HCT116 (cell line): ENCODE results near the gene YWHAE. TPM values are rescaled to one million over a fixed set of nuclear protein-coding genes. Genes with fewer than 3 reads are reported as not detected.

Experiments
- ATAC-seq: fragments of 200-7000 bp; cut with Tn5 transposase; 2 replicates; pipeline ENCODE4 v1.9.1; 2020; ENCODE audit warnings: mild to moderate bottlenecking, moderate library complexity
- BruUV-seq: library from RNA; stranded (reverse); fragments of 400-500 nt; replicated peaks from 2 replicates; lab custom pipeline; 2021; lab: Mats Ljungman, UMichigan
- CTCF ChIA-PET: fragments of 300-600 bp; sonication (Branson Sonifier 250); formaldehyde crosslinking; loops from one replicate; lab custom pipeline; 2021; ENCODE audit warnings: antibody characterized with exemption; lab: Charles Lee
- POLR2A ChIA-PET: fragments of 300-600, 350-600 bp; sonication (Branson Sonifier 250); formaldehyde crosslinking; loops from one replicate; lab custom pipeline; 2021; ENCODE audit warnings: antibody characterized with exemption; lab: Charles Lee
- RAD21 ChIA-PET, 2 experiments: fragments of 300-600 bp; sonication (Branson Sonifier 250); formaldehyde crosslinking; loops; one replicate each; lab custom pipeline; 2023; ENCODE audit warnings: low total read pairs in 2 of 2; ENCODE audit not compliant: uncharacterized antibody in 2 of 2, unreplicated experiment in 2 of 2, low non-redundant PET in 1 of 2; lab: Charles Lee
- DNase-seq: peaks from one replicate; pipeline ENCODE4 v3.0.0-alpha.2; 2010; ENCODE audit warnings: low read depth, low spot score
- H2AFZ ChIP-seq: fragments of 200-600 bp; shearing (Covaris generic), sonication (generic); 2 replicates; pipeline ENCODE4 v1.6.1; 2017; ENCODE audit warnings: low read depth, mixed run types, mixed read lengths, antibody characterized with exemption, low read length; ENCODE audit not compliant: poor library complexity, severe bottlenecking
- H3K27ac ChIP-seq: 2 replicates; pipeline ENCODE4 v1.5.1; 2012; ENCODE audit warnings: low read depth, low read length
- H3K27me3 ChIP-seq: fragments of 200-600 bp; sonication (generic); 2 replicates; pipeline ENCODE4 v1.6.1; 2016; ENCODE audit warnings: mixed run types, low read length, mixed read lengths; ENCODE audit not compliant: insufficient read depth
- H3K36me3 ChIP-seq, 2 experiments: fragments of 200-500 bp in 1 of 2; fragments of 200-600 bp in 1 of 2; sonication (Bioruptor generic) in 1 of 2; sonication (generic) in 1 of 2; 2 replicates each; pipeline versions ENCODE4 v1.5.1 to v1.6.1; 2014 to 2016; ENCODE audit warnings: low read length in 2 of 2, inconsistent platforms in 1 of 2, mixed read lengths in 1 of 2, mixed run types in 1 of 2; ENCODE audit not compliant: insufficient read depth in 2 of 2, control insufficient read depth in 1 of 2
- H3K4me1 ChIP-seq, 2 experiments: fragments of 200-600 bp in 1 of 2; sonication (generic) in 1 of 2; 2 replicates each; pipeline versions ENCODE4 v1.5.1 to v1.6.1; 2012 to 2017; ENCODE audit warnings: low read length in 2 of 2, inconsistent platforms in 1 of 2, mild to moderate bottlenecking in 1 of 2, mixed read lengths in 1 of 2, mixed run types in 1 of 2, moderate library complexity in 1 of 2; ENCODE audit not compliant: insufficient read depth in 2 of 2, control insufficient read depth in 1 of 2
- H3K4me2 ChIP-seq: fragments of 200-600 bp; sonication (generic); 2 replicates; pipeline ENCODE4 v1.6.1; 2017; ENCODE audit warnings: mixed run types, low read length, mixed read lengths
- H3K4me3 ChIP-seq, 2 experiments: fragments of 200-600 bp in 1 of 2; sonication (generic) in 1 of 2; replicated peaks in 1 of 2; 2 replicates each; pipeline ENCODE4 v1.5.1; 2011 to 2016; ENCODE audit warnings: low read length in 2 of 2, control low read depth in 1 of 2, low read depth in 1 of 2, mild to moderate bottlenecking in 1 of 2, mixed read lengths in 1 of 2, mixed run types in 1 of 2
- H3K79me2 ChIP-seq: fragments of 200-600 bp; sonication (generic); 2 replicates; pipeline ENCODE4 v1.6.1; 2017; ENCODE audit warnings: mild to moderate bottlenecking, mixed run types, low read length, moderate library complexity, mixed read lengths; ENCODE audit not compliant: insufficient read depth
- H3K9ac ChIP-seq: fragments of 200-600 bp; sonication (generic); 2 replicates; pipeline ENCODE4 v1.6.1; 2016; ENCODE audit warnings: low read length, mixed read lengths
- H3K9me2 ChIP-seq: fragments of 200-600 bp; sonication (generic), shearing (Covaris generic); 2 replicates; pipeline ENCODE4 v1.6.1; 2017; ENCODE audit warnings: mixed run types, mild to moderate bottlenecking, moderate library complexity; ENCODE audit not compliant: insufficient read depth
- H3K9me3 ChIP-seq, 2 experiments: fragments of 200-500 bp in 1 of 2; fragments of 200-600 bp in 1 of 2; sonication (Bioruptor generic) in 1 of 2; sonication (generic) in 1 of 2; 2 replicates each; pipeline ENCODE4 v1.6.1; 2014 to 2017; ENCODE audit warnings: low read length in 2 of 2, mixed read lengths in 2 of 2, inconsistent platforms in 1 of 2, low read depth in 1 of 2, mild to moderate bottlenecking in 1 of 2, mixed run types in 1 of 2, moderate library complexity in 1 of 2; ENCODE audit not compliant: control insufficient read depth in 1 of 2, insufficient read depth in 1 of 2
- H4K20me1 ChIP-seq: fragments of 200-600 bp; sonication (generic), shearing (Covaris generic); 2 replicates; pipeline ENCODE4 v1.6.1; 2017; ENCODE audit warnings: mixed run types, mild to moderate bottlenecking, moderate library complexity; ENCODE audit not compliant: insufficient read depth
- EGR1 ChIP-seq: IDR thresholded peaks from 2 replicates; pipeline ENCODE4 v1.6.1; 2012; ENCODE audit warnings: low read depth
- EZH2phosphoT487 ChIP-seq: fragments of 200-600 bp; IDR thresholded peaks from 2 replicates; pipeline ENCODE4 v1.6.1; 2018; ENCODE audit warnings: antibody characterized with exemption, borderline replicate concordance
- POLR2AphosphoS5 ChIP-seq: IDR thresholded peaks from 2 replicates; pipeline ENCODE4 v1.6.1; 2011; ENCODE audit warnings: mild to moderate bottlenecking, low read depth, low read length, moderate library complexity
- SIN3A ChIP-seq: IDR thresholded peaks from 2 replicates; pipeline ENCODE4 v1.6.1; 2012; ENCODE audit warnings: low read depth
- SP1 ChIP-seq: IDR thresholded peaks from 2 replicates; pipeline ENCODE4 v1.6.1; 2012; ENCODE audit warnings: low read depth
- SRF ChIP-seq: IDR thresholded peaks from 2 replicates; pipeline ENCODE4 v1.6.1; 2012; ENCODE audit warnings: low read depth
- ZFX ChIP-seq: fragments of 450-650 bp; IDR thresholded peaks from 2 replicates; pipeline ENCODE4 v1.6.1; 2017
- intact Hi-C: fragments of 100-400 bp; cut with micrococcal nuclease; formaldehyde crosslinking; loops from 2 replicates; pipeline ENCODE4 v1.10.0; 2022
- total RNA-seq: library from RNA; stranded (reverse); gene quantifications from one replicate; pipeline ENCODE4 v1.2.1, GENCODE V29; 2021; ENCODE audit not compliant: unreplicated experiment
- TF ChIP-seq, protein P1 (sequence below): IDR thresholded peaks from 2 replicates; pipeline ENCODE4 v1.6.1; 2011; ENCODE audit warnings: mild to moderate bottlenecking, low read length, moderate library complexity; ENCODE audit not compliant: insufficient replicate concordance; ENCODE audit errors: extremely low read depth
- TF ChIP-seq, protein P2 (sequence below): IDR thresholded peaks from 2 replicates; pipeline ENCODE4 v1.6.1; 2012

The YWHAE gene
- total RNA-seq, 1 experiment from 2014 or later: 735 TPM

DNA sequence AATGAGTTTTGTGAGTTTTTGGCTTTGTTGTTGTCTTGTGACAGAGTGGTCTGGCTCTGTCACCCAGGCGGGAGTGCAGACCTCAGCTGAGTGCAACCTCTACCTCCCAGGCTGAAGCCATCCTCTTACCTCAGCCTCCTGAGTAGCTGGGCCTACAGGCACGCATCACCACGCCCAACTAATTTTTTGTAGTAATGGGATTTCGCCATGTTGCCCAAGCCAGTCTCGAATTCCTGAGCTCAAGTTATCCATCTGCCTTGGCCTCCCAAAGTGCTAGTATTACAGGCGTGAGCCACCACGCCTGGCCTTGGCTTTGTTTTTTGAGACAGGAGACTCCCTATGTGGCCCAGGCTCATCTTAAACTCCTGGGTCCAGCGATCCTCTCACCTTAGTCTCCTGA is 40.9 kb upstream of the YWHAE start:
- no peak for TF ChIP-seq EZH2phosphoT487
- TF ChIP-seq SIN3A: no peak
- TF ChIP-seq POLR2AphosphoS5: 0 out of 2 replicates have a peak, but pooled peaks have one; percentile 20
- Histone ChIP-seq H3K36me3 (peaks cover 7 to 13% of the 10 kb centered on the region in 2 experiments; a peak in 2 of 4 replicates), H3K9ac (no peak overlapping the region), H3K27me3 (no peaks in the 10 kb centered on the region), H3K27ac (no peak overlapping the region), H3K9me2 (no peaks in the 10 kb centered on the region), H2AFZ (no peak overlapping the region), H3K79me2 (peaks cover 95% of the 10 kb centered on the region), H4K20me1 (0 out of 2 replicates have a peak, but pooled peaks cover 2% of the 10 kb centered on the region), H3K4me1 (peaks cover 0 to 7% of the 10 kb centered on the region in 2 experiments; a peak in 2 of 4 replicates), H3K4me2 (no peak overlapping the region), H3K9me3 (no peaks in the 10 kb centered on the region), H3K4me3 (no peak overlapping the region)
- CTCF ChIA-PET: no interaction called here
- RAD21 ChIA-PET: no interaction called here
- POLR2A ChIA-PET: no interaction called here
- DNase-seq: no peak
- intact Hi-C loops: no loop called here
- no TSS peak for BruUV-seq
- ATAC-seq: peak; percentile 28; the same call in 1 of the 2 replicates

DNA sequence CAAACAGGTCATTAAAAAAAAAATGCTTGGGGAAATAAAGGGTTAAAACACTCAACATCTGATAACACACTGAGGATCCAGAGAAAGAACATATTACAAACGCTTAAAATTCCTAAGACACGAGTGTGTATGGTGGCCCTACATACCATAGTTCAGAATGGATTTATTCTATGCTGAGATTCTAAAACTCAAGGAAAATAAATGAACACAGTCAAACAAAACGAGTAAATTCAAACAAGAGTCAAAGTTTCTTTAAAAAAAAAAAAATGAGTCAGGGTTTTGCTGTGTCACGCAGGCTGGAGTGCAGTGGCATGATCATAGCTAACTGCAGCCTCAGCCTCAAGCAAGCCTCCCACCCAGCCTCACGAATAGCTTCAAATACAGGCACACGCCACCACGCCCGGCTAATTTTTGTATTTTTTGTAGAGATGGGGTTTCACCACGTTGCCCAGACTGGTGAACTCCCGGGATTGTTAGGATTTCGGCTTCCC is 38.6 kb upstream of the YWHAE start:
- intact Hi-C loops: no loop called here
- Histone ChIP-seq H3K36me3 (peaks cover 19 to 21% of the 10 kb centered on the region in 2 experiments; a peak in 3 of 4 replicates), H3K4me1 (peaks cover 0 to 7% of the 10 kb centered on the region in 2 experiments; a peak in 2 of 4 replicates), H3K9me2 (no peaks in the 10 kb centered on the region), H3K4me2 (no peak overlapping the region), H3K27ac (no peak overlapping the region), H2AFZ (no peak overlapping the region), H4K20me1 (0 out of 2 replicates have a peak, but pooled peaks cover 2% of the 10 kb centered on the region), H3K9me3 (no peaks in the 10 kb centered on the region), H3K27me3 (no peaks in the 10 kb centered on the region), H3K9ac (no peak overlapping the region), H3K4me3 (no peak overlapping the region), H3K79me2 (peaks cover 97% of the 10 kb centered on the region)
- RAD21 ChIA-PET: no interaction called here
- ATAC-seq: no peak
- CTCF ChIA-PET: no interaction called here
- TF ChIP-seq POLR2AphosphoS5: no peak
- TF ChIP-seq, protein P1, sequence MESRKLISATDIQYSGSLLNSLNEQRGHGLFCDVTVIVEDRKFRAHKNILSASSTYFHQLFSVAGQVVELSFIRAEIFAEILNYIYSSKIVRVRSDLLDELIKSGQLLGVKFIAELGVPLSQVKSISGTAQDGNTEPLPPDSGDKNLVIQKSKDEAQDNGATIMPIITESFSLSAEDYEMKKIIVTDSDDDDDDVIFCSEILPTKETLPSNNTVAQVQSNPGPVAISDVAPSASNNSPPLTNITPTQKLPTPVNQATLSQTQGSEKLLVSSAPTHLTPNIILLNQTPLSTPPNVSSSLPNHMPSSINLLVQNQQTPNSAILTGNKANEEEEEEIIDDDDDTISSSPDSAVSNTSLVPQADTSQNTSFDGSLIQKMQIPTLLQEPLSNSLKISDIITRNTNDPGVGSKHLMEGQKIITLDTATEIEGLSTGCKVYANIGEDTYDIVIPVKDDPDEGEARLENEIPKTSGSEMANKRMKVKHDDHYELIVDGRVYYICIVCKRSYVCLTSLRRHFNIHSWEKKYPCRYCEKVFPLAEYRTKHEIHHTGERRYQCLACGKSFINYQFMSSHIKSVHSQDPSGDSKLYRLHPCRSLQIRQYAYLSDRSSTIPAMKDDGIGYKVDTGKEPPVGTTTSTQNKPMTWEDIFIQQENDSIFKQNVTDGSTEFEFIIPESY: no peak
- no peak for TF ChIP-seq EZH2phosphoT487
- TF ChIP-seq EGR1: no peak
- TF ChIP-seq SP1: no peak
- no peak for TF ChIP-seq ZFX
- no peak for TF ChIP-seq SRF
- TF ChIP-seq, protein P2, sequence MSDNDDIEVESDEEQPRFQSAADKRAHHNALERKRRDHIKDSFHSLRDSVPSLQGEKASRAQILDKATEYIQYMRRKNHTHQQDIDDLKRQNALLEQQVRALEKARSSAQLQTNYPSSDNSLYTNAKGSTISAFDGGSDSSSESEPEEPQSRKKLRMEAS: no peak
- no TSS peak for BruUV-seq
- POLR2A ChIA-PET: no interaction called here
- no peak for DNase-seq
